Ectodermal cell (in vitro differentiated cells): ENCODE data around the gene EXTL2.
"Not testable (repeated sequence)": the region's sequence is repeated elsewhere in the genome, so short reads cannot be mapped to it uniquely, and the experiment has no call there.

ENCODE experiments used
- H3K27ac ChIP-seq: 2 replicates; pipeline ENCODE4 v1.7.0; 2013; ENCODE audit warnings: mild to moderate bottlenecking, low read depth, low read length; ENCODE audit not compliant: insufficient read depth, poor library complexity, severe bottlenecking
- H3K27me3 ChIP-seq: 2 replicates; pipeline ENCODE4 v1.7.0; 2013; ENCODE audit warnings: mild to moderate bottlenecking, low read length; ENCODE audit not compliant: insufficient read depth, control insufficient read depth, poor library complexity, severe bottlenecking
- H3K36me3 ChIP-seq: one replicate; pipeline ENCODE4 v1.7.0; 2013; ENCODE audit warnings: low read length; ENCODE audit not compliant: control insufficient read depth, insufficient read depth
- H3K4me1 ChIP-seq: one replicate; pipeline ENCODE4 v1.7.0; 2013; ENCODE audit warnings: low read length; ENCODE audit not compliant: control insufficient read depth, insufficient read depth
- H3K4me3 ChIP-seq: 2 replicates; pipeline ENCODE4 v1.7.0; 2013; ENCODE audit warnings: low read depth, low read length, control low read depth; ENCODE audit not compliant: insufficient read depth
- H3K9me3 ChIP-seq: 2 replicates; pipeline ENCODE4 v1.7.0; 2013; ENCODE audit warnings: mild to moderate bottlenecking, low read length, moderate library complexity; ENCODE audit not compliant: control insufficient read depth
- WGBS, 2 experiments: methylation state at CpG; one replicate each; pipeline ENCODE4 v1.1.7; 2013; ENCODE audit warnings: missing lambda C conversion rate in 2 of 2; 5-methylcytosine and 5-hydroxymethylcytosine counted together

The EXTL2 gene

GRCh38 chr1:100834777-100835660 lies 59.6 kb downstream of the EXTL2 start:
- Histone ChIP-seq H3K4me1 (peaks cover 17% of the 10 kb centered on the region), H3K27me3 (no peaks in the 10 kb centered on the region), H3K27ac (no peak overlapping the region), H3K9me3 (no peaks in the 10 kb centered on the region), H3K4me3 (no peak overlapping the region), H3K36me3 (no peaks in the 10 kb centered on the region)
- 85 to 89% methylated on average over 4 to 6 of the region's 6 CpGs for WGBS, 2 experiments

GRCh38 chr1:100832694-100833428 lies 61.8 kb downstream of the EXTL2 start:
- WGBS, 2 experiments, result 58% methylated on average over 5 to 6 of the region's 6 CpGs
- Histone ChIP-seq H3K27ac (peak overlapping the region; percentile 53), H3K27me3 (no peaks in the 10 kb centered on the region), H3K9me3 (no peaks in the 10 kb centered on the region), H3K36me3 (no peaks in the 10 kb centered on the region), H3K4me1 (peaks cover 17% of the 10 kb centered on the region), H3K4me3 (no peak overlapping the region)

- H3K4me1 ChIP-seq, H3K36me3 ChIP-seq: not testable (repeated sequence)
- WGBS, 2 experiments, result 88 to 93% methylated on average over 1 to 2 of the region's 2 CpGs
These were observed 69.0 kb downstream of the EXTL2 start for GRCh38 chr1:100825666-100826065.

More at GRCh38 chr1:100825666-100826065, 69.0 kb downstream of the EXTL2 start:
- H3K27ac ChIP-seq, H3K9me3 ChIP-seq, H3K27me3 ChIP-seq, H3K4me3 ChIP-seq: not testable (repeated sequence)
